SU-DHL-6 (cell line): ENCODE results near the gene ISY1.
"Not testable (repeated sequence)": the region's sequence is repeated elsewhere in the genome, so short reads cannot be mapped to it uniquely, and the experiment has no call there.

ENCODE experiments used
- EZH2phosphoT487 ChIP-seq: fragments of 200-600 bp; sonication (generic), shearing (Covaris generic); conservative IDR thresholded peaks from 2 replicates; pipeline ENCODE4 v1.6.1; 2018; ENCODE audit warnings: mild to moderate bottlenecking, antibody characterized with exemption, low read length, moderate library complexity, mixed read lengths
- TF ChIP-seq, protein P1 (sequence below): fragments of 200-600 bp; sonication (generic); IDR thresholded peaks from one replicate; pipeline ENCODE4 v1.5.1; 2017; ENCODE audit warnings: antibody characterized with exemption, mild to moderate bottlenecking, low read length, moderate library complexity; ENCODE audit not compliant: insufficient read depth, poor library complexity, severe bottlenecking

DNA sequence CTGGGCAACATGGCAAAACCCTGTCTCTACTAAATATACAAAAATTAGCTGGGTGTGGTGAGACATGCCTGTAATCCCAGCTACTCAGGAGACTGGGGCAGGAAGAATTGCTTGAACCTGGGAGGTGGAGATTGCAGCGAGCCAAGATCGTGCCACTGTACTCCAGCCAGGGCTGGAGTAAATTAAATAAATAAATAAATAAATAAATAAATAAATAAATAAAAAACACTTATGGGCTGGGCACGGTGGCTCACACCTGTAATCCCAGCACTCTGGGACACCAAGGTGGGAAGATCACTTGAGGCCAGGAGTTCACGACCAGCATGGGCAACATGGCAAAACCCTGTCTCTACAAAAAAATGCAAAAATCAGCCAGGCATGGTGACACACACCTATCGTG, 19.9 kb downstream of the ISY1 start:
- TF ChIP-seq, protein P1, sequence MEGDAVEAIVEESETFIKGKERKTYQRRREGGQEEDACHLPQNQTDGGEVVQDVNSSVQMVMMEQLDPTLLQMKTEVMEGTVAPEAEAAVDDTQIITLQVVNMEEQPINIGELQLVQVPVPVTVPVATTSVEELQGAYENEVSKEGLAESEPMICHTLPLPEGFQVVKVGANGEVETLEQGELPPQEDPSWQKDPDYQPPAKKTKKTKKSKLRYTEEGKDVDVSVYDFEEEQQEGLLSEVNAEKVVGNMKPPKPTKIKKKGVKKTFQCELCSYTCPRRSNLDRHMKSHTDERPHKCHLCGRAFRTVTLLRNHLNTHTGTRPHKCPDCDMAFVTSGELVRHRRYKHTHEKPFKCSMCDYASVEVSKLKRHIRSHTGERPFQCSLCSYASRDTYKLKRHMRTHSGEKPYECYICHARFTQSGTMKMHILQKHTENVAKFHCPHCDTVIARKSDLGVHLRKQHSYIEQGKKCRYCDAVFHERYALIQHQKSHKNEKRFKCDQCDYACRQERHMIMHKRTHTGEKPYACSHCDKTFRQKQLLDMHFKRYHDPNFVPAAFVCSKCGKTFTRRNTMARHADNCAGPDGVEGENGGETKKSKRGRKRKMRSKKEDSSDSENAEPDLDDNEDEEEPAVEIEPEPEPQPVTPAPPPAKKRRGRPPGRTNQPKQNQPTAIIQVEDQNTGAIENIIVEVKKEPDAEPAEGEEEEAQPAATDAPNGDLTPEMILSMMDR, result not testable (repeated sequence)
- TF ChIP-seq EZH2phosphoT487, result not testable (repeated sequence)
